M059J (cell line): ENCODE measurements around the gene FAM162B. TPM values are rescaled to one million over a fixed set of nuclear protein-coding genes. Genes with fewer than 3 reads are reported as not detected.
"Not testable (repeated sequence)": the region's sequence is repeated elsewhere in the genome, so short reads cannot be mapped to it uniquely, and the experiment has no call there.

ENCODE experiments used
- DNase-seq: peaks from one replicate; pipeline ENCODE4 v3.0.0-alpha.2; 2012; ENCODE audit warnings: low read depth
- total RNA-seq: library from RNA; depleted of rRNA; stranded (reverse); fragments of >200 nt; shearing (Covaris generic); gene quantifications from 2 replicates; pipeline ENCODE4 v1.2.3, GENCODE V29; 2014; rRNA removed

The FAM162B gene
- total RNA-seq, 1 experiment from 2014 or later = not detected

- DNase-seq = no peak
Measured at GRCh38 chr6:116726947-116727346, 38.6 kb downstream of the FAM162B start.

- no peak for DNase-seq
Measured at GRCh38 chr6:116714761-116715160, 50.8 kb downstream of the FAM162B start.

- no peak for DNase-seq
Measured at GRCh38 chr6:116714296-116714695, 51.2 kb downstream of the FAM162B start.

DNA sequence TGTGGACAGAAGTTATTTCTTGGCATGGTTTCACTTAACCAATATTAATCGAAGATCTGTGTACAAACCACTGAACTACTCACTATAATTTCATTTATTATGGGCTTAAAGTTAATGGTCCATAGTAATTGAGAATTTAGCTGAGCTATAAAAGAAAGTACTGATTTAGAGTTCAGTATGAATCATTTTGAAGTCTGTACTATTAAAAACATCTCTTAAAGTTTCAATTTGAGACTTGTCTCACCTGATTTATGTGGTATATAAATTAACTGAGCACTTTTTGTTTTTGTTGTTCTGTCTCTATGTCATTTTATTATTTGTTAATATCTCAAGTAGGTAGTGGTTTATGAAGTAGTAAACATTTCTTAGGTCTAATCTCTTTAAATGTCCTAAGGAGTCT lies 59.6 kb downstream of the FAM162B start:
- no peak for DNase-seq

GRCh38 chr6:116703888-116704287 lies 61.6 kb downstream of the FAM162B start:
- DNase-seq = not testable (repeated sequence)

Other genes with a start within 250 kb of the FAM162B start
- 0.27 TPM in 1 of 2 replicates, not detected in the other for gene TRAPPC3L, start 220.0 kb downstream of the FAM162B start, total RNA-seq
- gene CALHM4, start 212.0 kb downstream of the FAM162B start, total RNA-seq = not detected in 2 replicates
- gene RWDD1, start 194.2 kb downstream of the FAM162B start, total RNA-seq = 24.2 and 27.0 TPM in 2 replicates
- 0.10 TPM in 1 of 2 replicates, not detected in the other for gene RSPH4A, start 149.2 kb downstream of the FAM162B start, total RNA-seq
- 5.4 and 8.9 TPM in 2 replicates for gene ZUP1, start 97.0 kb downstream of the FAM162B start, total RNA-seq
- 2.7 and 2.9 TPM in 2 replicates for gene KPNA5, start 84.5 kb downstream of the FAM162B start, total RNA-seq
- gene GPRC6A, start 63.4 kb upstream of the FAM162B start, total RNA-seq = not detected in 2 replicates
- gene RFX6, start 111.5 kb upstream of the FAM162B start, total RNA-seq = not detected in 2 replicates